Caki2 (cell line): ENCODE measurements around the gene LDHB. TPM values are rescaled to one million over a fixed set of nuclear protein-coding genes. Genes with fewer than 3 reads are reported as not detected.
"Not testable (repeated sequence)": the region's sequence is repeated elsewhere in the genome, so short reads cannot be mapped to it uniquely, and the experiment has no call there.

ENCODE experiments used
- DNase-seq: peaks from one replicate; pipeline ENCODE4 v3.0.0-alpha.2; 2015; ENCODE audit warnings: low read depth
- in situ Hi-C: cut with HindIII; loops from 2 replicates; pipeline ENCODE4 v1.10.0; 2016; ENCODE audit warnings: low sequenced_read_pairs, low pct_unique_long_range_greater_than_20kb, mixed read lengths
- total RNA-seq: library from RNA; depleted of rRNA; stranded (reverse); fragments of >200 nt; shearing (Covaris generic); gene quantifications from 2 replicates; pipeline ENCODE4 v1.2.3, GENCODE V29; 2014; ENCODE audit warnings: low replicate concordance

The LDHB gene
- total RNA-seq, 1 experiment from 2014 or later, result 1,623 TPM

DNA sequence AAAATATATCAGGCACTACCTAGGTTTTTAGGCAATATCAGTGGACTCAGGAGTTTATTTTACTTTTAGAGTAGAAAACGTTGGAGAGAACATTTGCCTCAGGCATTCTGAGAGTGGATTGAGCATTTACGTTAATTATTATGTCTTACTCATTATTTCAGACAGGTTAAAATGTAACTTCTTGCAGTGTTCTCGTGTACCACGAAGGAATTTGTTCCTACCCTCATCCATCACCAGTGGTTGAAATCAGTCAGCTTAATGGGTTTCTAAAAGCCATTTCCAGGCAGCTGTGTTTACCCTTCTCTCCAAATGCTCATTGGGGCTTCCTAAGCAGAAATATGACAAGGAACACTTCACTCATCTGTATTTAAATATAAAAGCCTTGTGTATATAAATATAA, 9.1 kb upstream of the LDHB start:
- DNase-seq, result peak; percentile 83

DNA sequence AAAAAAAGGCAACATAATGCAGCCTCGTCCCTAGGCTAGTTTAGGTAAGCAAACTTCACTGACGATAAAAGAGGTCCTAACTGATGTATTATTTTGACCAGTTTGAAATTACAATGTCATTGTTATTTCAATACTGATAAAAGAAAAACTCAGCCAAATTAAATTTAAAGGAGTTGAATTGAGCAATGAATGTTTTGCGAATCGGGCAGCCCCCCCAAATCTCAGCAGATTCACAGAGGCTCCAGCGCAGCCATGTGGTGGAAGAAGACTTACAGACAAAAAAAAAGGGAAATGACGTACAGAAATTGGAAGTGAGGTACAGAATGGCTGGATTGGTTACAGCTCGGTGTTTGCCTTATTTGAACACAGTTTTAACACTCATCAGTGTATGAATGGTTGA, 8.2 kb upstream of the LDHB start:
- peak; percentile 64 for DNase-seq
- in situ Hi-C loops, result no loop called here

More for the DNA sequence above, 9.1 kb upstream of the LDHB start:
- in situ Hi-C loops, result no loop called here

DNA sequence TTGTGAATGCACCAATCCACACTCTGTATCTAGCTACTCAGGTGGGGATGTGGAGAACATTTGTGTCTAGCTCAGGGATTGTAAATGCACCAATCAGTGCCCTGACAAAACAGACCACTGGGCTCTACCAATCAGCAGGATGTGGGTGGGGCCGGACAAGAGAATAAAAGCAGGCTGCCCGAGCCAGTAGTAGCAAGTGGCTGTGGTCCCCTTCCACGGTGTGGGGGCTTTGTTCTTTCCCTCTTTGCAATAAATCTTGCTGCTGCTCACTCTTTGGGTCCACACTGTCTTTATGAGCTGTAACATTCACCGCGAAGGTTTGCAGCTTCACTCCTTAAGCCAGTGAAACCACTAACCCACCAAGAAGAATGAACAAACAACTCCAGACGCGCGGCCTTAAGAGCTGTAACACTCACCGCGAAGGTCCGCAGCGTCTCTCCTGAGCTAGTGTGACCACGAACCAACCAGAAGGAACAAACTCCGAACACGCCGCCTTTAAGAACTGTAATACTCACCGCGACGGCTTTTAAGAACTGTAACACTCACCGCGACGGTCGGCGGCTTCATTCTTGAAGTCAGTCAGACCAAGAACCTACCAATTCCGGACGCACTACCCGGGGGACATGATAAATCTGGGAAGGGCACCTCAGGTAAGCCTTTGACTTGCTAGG, 4.6 kb upstream of the LDHB start:
- no peak for DNase-seq
- in situ Hi-C loops, result no loop called here

DNA sequence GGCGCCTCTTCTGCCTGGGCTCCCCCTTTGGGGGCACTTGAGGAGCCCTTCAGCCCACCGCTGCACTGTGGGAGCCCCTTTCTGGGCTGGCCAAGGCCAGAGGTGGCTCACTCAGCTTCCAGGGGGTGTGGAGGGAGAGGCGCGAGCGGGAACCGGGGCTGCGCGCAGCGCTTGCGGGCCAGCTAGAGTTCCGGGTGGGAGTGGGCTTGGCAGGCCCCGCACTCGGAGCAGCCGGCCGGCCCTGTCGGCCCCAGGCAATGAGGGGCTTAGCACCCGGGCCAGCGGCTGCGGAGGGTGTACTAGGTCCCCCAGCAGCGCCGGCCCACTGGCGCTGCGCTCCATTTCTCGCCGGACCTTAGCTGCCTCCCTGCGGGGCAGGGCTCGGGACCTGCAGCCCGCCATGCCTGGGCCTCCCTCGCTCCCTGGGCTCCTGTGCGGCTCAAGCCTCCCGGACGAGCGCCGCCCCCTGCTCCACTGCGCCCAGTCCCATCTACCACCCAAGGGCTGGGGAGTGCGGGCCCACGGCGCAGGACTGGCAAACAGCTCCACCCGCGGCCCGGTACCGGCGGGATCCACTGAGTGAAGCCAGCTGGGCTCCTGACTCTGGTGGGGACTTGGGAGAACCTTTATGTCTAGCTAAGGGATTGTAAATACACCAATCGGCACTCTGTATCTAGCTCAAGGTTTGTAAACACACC, 3.9 kb upstream of the LDHB start:
- DNase-seq, in situ Hi-C loops: not testable (repeated sequence)

DNA sequence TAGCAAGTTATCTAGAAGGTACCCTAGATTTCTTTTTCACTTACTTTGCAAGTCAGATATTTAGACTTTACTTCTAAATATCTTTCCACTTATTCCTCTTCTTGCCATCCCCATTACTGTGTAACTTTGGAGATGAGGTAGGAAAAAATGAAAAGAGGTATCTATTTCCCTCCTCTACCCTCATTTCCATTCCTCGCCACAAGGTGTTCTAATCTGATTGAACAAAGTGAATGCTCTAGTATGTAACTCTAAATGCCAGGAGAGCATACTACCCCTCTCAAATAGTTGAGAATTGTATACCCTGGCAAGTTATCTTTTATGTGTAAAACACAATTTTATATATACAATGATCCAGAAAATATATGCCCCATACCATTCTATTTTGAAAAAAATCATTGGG, 1.7 kb upstream of the LDHB start:
- no peak for DNase-seq
- in situ Hi-C loops, result no loop called here

DNA sequence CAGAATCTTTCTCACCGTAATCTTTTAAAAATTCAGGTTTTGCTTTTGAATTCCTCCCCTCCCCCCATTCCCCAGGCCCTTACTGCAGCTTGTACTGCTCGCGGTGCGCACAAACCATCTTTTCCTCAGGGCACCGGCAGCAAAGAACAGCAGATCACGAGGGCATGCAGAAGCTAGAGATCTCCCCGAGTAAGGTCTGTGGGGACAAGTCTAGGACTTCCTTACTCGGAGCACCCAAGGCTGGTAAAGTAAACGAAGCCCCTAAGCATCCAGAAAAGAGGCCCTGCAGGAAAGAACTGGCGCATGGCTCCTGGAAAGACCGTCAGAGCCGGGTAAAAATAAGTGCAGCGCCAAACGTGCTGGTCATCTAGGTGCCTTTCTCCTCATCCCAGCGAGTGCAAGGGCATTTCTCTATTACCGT, 727 bp downstream of the LDHB start:
- peak; percentile 61 for DNase-seq

DNA sequence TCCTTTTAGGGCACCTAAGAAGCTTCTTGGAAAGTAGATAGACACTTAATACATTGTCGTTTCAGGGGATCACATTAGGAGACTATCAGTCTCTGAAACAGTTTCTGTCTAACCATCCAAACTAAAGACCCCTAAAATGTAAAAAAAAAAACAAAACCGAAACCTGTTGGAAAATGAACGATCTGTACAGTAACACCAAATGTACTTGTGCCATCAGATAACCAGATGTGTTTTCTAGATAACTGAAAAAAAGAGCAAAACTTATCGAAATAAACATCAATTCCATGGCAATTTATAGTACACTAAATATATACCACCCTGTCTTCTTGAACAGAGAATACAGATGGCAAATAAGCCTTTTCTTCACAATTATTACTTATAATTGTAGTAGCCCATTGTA, 2.1 kb downstream of the LDHB start:
- DNase-seq, result no peak
- in situ Hi-C loops, result no loop called here

More for the DNA sequence above, 727 bp downstream of the LDHB start:
- in situ Hi-C loops, result no loop called here

DNA sequence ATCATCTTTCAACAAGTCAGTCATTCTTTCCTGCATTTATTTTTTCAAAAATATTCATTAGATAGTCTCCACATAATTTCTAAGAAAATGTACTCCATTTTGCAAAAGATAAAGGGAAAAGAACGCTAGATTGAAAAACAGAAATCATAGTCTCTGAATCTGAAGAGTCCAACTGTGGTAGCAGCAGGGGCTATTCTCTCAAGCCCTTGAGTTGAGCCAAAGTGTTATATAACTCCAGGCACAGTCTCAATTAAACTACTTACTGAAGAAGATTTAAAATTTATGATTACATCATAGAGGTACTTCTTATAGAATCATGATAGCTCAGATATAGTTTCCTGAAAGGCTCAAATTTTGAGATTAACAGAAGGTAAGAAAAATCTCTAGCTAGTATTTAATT, 5.8 kb downstream of the LDHB start:
- no peak for DNase-seq
- in situ Hi-C loops, result no loop called here

DNA sequence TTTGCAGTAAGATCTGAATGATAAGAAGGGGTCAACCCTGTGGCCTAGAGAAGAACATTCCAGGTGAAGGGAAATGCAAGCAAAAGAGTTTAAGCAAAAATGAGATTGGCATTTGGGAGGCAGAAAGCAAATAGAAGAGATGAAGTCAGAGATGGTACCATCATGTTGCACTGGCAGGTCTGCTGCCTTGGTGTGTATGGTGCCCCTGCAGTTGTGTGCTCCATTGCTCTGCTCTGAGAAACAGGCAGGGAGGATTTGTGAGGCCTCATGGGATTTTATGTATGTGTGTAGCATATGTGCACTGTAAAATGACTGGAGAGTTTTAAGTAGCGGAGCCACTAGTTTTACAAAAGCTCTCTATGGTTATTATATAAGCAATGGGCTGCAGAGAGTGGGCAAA, 6.6 kb downstream of the LDHB start:
- in situ Hi-C loops, result no loop called here
- no peak for DNase-seq

DNA sequence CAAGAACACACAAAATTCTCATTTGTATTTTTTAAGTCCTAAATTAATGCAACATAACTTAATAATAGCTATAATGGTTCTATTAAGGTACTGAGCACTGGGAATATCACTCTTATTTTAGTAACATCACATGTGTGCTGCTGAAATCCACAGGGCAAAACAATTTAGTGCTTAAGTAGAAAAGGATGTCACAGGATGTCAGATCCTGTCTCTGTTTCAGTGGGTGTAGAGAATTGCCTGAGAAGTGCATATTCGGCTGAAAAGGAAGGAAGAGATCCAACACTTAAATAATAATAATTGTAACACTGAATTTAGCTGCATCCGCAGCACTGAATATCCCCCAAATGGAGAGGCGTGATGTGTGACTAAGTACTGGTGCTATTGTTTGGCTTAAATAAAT, 8.6 kb downstream of the LDHB start:
- in situ Hi-C loops, result no loop called here
- no peak for DNase-seq

DNA sequence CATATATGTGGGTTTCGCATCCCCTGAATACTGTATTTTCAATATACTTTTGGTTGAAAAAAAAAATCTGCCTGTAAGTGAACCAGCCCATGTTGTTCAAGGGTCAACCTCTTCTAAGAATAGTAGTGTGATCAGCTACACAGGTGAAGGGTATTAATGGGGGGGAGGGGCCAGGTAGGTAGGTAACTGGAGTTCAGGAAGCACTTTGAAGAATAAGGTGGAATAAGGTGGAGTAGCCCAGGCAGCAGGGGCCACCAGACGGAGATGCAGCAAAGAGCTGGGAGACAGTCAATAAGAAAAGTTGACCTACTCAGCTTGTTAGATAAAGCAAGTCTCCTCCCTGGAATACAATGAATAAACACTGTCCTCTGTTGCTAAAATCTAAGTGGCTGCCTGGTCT, 9.3 kb downstream of the LDHB start:
- in situ Hi-C loops, result no loop called here
- DNase-seq, result no peak

DNA sequence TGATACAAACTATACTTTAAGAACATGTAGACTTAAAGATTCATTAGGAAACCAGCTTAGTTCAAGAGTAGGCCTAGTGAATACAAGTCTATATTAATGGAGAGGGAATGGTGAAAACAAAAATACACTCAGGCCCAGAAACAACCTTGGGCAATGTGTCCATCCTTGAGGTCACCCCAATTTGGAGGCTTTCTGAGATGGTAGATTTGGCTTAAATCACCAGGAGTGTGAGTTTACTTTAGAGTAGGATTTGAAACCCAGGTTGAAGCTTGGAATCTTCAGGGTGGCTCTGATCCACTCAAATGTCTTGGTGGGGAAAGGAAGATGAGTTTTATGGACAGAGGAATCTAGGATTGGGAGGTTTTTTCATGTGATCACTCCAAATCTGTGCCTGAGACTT, 10.5 kb downstream of the LDHB start:
- in situ Hi-C loops, result no loop called here
- DNase-seq, result no peak

DNA sequence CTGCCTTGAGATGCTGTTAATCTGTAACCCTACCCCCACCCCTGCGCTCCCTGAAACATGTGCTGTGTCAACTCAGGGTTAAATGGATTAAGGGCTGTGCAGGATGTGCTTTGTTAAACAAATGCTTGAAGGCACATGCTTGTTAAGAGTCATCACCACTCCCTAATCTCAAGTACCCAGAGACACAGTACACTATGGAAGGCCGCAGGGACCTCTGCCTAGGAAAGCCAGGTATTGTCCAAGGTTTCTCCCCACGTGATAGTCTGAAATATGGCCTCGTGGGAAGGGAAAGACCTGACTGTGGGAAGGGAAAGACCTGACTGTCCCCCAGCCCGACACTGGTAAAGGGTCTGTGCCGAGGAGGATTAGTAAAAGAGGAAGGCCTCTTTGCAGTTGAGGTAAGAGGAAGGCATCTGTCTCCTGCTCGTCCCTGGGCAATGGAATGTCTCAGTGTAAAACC, 12.6 kb downstream of the LDHB start:
- in situ Hi-C loops, result not testable (repeated sequence)

DNA sequence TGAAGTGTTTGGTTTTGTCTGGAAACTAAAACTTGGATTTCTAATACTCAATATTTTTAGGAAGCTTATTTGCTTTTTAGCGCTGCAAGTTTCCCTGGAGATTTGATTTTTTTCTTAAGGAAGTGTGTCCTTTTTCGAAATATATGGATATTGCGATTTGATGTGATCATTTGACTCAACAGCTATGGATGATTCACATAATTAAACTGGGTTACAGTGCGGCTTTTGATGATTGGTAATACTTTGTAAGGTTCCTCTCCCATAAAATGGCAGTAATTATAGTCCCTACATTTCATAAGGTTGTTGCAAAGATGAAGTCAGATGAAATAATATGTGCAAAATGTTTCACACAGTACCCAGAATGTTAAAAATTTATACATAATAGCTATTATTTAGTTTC, 13.1 kb downstream of the LDHB start:
- DNase-seq, result no peak
- in situ Hi-C loops, result no loop called here

More for the DNA sequence above, 12.6 kb downstream of the LDHB start:
- peak; percentile 75 for DNase-seq

DNA sequence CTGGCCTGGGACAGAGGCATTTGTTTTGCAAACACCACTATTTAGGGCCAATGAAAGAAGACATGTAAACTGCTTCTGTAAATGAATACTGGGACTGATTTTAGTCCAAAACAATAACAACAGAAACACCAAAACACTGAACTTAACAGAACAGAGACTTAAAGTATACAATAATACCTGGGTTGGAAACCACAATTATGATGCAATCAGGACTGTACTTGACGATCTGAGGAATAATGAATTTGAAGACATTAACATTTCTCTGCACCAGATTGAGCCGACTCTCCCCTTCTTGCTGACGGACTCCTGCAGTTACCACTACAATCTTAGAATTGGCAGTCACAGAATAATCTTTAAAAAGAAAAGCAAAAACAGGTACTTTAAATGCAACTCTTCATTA, 13.9 kb downstream of the LDHB start:
- no peak for DNase-seq
- in situ Hi-C loops, result no loop called here

DNA sequence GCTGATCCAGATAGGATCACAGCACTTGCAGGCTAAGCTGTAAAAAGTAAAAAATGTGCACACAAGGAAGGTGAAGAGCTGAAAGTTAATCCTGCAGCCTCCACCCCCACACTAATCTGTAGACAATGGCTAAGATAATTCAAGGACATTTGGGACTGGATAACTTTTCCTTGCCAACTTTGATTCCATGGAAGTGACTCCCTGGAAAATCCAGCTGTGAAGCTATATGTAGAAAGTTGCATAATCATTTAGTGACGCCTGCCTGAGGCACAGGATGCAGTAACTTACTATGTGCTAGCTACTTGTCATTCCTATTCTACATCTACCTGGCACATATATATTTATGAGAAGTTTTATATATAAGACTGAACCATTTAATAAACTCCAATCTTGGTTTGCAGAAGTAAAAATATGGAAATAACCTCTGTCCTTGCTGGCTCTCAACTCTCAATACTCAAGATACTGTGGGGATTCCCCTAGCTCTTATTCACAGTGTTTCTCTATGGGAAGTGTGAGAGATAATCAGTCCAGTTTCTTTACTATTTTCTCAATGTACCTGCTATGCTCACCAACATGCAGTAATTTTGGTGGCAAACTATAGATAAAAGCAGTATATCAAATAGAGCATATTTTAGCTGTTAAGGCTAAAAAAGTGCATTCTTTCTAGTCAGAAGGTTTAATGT, 14.8 kb downstream of the LDHB start:
- no peak for DNase-seq
- in situ Hi-C loops, result no loop called here

DNA sequence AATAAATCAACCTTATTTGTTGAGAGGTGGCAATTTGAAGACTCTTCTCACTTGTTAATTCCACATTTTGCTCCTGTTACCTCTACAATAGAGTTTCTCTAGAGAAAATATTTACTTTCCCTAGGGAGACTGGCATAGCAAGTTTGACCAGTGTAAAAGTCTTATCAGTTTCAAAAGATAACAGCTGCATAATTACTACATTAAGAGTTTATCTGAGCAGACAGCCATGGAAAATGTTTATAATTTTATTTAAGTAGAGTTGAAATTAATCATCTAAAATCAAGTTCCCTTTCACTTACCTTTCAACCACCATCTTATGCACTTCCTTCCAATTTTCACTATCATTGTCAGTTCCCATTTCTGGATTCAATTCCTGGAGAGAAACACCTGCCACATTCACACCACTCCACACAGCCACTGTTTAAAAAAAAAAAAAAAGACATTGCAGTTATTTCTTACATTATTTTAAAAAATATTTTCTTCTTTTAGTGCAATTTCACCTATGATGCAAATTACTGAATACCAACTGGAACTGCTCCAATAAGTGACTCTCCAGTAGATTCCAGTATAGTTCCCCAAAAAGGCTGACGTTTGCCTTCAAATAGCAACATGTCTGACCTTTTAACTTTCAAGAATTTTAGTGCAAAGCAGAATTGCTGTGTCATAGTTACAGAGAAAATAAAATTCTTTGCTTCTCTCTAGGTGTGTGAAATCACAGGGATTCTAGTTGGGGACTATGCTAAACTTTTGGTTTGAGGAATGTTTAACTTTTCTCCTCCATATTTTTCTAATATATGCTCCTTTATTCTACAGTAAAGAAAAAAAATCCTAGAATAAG, 19.4 kb downstream of the LDHB start:
- in situ Hi-C loops, result no loop called here
- peak; percentile 60 for DNase-seq

DNA sequence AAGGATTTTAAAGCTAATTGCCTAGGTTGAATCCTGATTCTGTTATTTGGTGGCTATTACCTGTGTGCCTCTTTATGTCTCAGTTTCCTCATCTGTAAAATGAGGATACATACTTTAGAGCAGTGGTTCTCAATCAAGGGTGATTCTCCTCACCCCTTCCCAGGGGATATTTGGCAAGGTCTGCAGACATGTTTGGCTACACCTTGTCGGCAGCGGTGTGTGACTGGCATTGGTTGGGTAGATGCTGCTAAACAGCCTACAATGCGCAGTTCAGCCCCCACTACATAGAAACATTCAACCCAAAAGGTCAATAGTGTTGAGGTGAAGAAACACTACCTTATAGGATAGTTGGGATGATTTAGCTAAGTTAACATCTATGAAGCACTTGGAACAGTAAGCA, 23.4 kb downstream of the LDHB start:
- no peak for DNase-seq
- in situ Hi-C loops, result no loop called here

DNA sequence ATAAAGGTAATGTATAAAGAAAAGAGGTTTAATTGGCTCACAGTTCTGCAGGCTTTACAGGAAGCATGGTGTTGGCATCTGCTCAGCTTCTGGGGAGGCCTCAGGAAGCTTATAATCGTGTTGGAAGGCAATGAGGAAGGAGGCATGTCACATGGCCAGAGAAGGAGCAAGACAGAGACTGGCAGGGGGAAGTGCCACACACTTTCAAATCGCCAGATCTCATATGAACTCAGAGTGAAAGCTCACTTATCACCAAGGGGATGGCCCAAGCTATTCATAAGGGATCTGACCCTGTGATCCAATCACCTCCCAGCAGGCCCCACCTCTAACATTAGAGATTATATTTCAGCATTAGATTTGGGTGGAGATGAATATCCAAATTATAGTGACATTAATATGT, 26.3 kb downstream of the LDHB start:
- in situ Hi-C loops, result no loop called here
- DNase-seq, result no peak
